Measurements from ENCODE around the gene LIN54. TPM values are rescaled to one million over a fixed set of nuclear protein-coding genes. Genes with fewer than 3 reads are reported as not detected.

Gene LIN54
- total and polyA plus RNA-seq, 2 of the 4 experiments (the other 2 are of a cell fraction) = 5.3 to 26.9 TPM

DNA sequence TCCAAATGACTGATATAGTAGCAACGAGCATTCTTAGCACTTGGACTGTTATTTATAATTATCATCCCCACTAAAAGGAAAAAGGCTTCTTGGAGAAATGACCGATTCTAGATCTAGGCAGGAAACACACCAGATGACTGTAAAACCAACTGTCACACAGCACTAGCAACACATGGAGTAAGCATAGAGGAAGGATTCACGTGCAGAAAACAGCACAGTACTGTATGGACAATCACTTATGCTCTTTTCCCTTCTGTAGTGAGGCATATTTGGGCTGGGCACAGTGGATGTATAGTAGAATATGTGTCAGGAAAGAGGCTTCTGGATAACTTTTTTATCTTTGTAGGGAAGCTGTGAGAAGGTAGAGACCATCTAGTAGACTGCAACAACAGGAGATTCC is 18.4 kb upstream of the LIN54 start:
- CTCF ChIA-PET = no interaction called here
- H4K91ac ChIP-seq (ENCODE audit: insufficient read depth, low read depth, low read length) = no peak overlapping the region
- in situ Hi-C loops (cut with MboI; ENCODE audit: low sequenced_read_pairs) (loop anchor here (25.0 kb wide), 1 partner anchor 592 kb away; the partner anchor contains the start of genes ENOPH1 and HNRNPDL), intact Hi-C loops (cut with micrococcal nuclease) (no loop called here), dilution Hi-C loops (cut with HindIII; ENCODE audit: low sequenced_read_pairs, unreplicated experiment) (no loop called here)
- H3K23ac ChIP-seq (ENCODE audit: low read depth, low read length) = no peak overlapping the region
- no peaks in the 10 kb centered on the region for H3K79me1 ChIP-seq (ENCODE audit: low read depth in 1 of 2, low read length in 2 of 2)
- no CpG with 5 or more reads among the region's 3 CpGs for WGBS, 2 experiments (ENCODE audit: extremely low coverage in 2 of 2, insufficient read length in 1 of 2)
- no peaks in the 10 kb centered on the region for H4K20me1 ChIP-seq (ENCODE audit: insufficient read depth, low read length)
- H3K4me1 ChIP-seq (ENCODE audit: control insufficient read depth, insufficient read depth, low read length) = no peaks in the 10 kb centered on the region
- ATAC-seq (ENCODE audit: low read depth) (no peak), DNase-seq (no peak)
- H3K27me3 ChIP-seq (ENCODE audit: control insufficient read depth, insufficient read depth, low read length) = peaks cover 6% of the 10 kb centered on the region
- H3K9me1 ChIP-seq (ENCODE audit: insufficient read depth, low read length) = no peaks in the 10 kb centered on the region
- no peak overlapping the region for H2AFZ ChIP-seq (replicated peaks; ENCODE audit: low read length, poor library complexity)
- no peak overlapping the region for H3K4ac ChIP-seq (ENCODE audit: low read depth, low read length)
- H3K36me3 ChIP-seq (ENCODE audit: control insufficient read depth, insufficient read depth, low read length) = no peaks in the 10 kb centered on the region
- peaks cover 12% of the 10 kb centered on the region for H3K9me3 ChIP-seq (ENCODE audit: control insufficient read depth, insufficient read depth, low read length)
- no peak overlapping the region for H3K18ac ChIP-seq (ENCODE audit: low read depth, low read length)
- no TSS peak for BruUV-seq (replicated peaks)
- POLR2A ChIA-PET (ENCODE audit: unreplicated experiment) = no interaction called here
- TF ChIP-seq CEBPB (IDR thresholded peaks at IDR 0.05; ENCODE audit: low read depth, low read length) = no peak
- no peak for TF ChIP-seq RAD21 (IDR thresholded peaks at IDR 0.05; ENCODE audit: low read length)
- no peak for TF ChIP-seq BHLHE40 (IDR thresholded peaks at IDR 0.05; ENCODE audit: low read depth, low read length)
- no peak for TF ChIP-seq RCOR1 (IDR thresholded peaks at IDR 0.05; ENCODE audit: insufficient replicate concordance, low read length)
- TF ChIP-seq MAZ (IDR thresholded peaks at IDR 0.05; ENCODE audit: borderline replicate concordance, low read depth, low read length) = no peak
- TF ChIP-seq, protein P1, sequence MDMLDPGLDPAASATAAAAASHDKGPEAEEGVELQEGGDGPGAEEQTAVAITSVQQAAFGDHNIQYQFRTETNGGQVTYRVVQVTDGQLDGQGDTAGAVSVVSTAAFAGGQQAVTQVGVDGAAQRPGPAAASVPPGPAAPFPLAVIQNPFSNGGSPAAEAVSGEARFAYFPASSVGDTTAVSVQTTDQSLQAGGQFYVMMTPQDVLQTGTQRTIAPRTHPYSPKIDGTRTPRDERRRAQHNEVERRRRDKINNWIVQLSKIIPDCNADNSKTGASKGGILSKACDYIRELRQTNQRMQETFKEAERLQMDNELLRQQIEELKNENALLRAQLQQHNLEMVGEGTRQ (IDR thresholded peaks at IDR 0.05; ENCODE audit: low read depth, low read length) = no peak
- TF ChIP-seq RFX5 (IDR thresholded peaks at IDR 0.05; ENCODE audit: low read depth, low read length) = no peak
- no peak for TF ChIP-seq MAFK (IDR thresholded peaks at IDR 0.05; ENCODE audit: low read depth, low read length)
- TF ChIP-seq ELK1 (IDR thresholded peaks at IDR 0.05; ENCODE audit: borderline replicate concordance, low read depth, low read length) = no peak
- TF ChIP-seq NFE2L2 (IDR thresholded peaks at IDR 0.05; ENCODE audit: low read depth, low read length) = no peak
- TF ChIP-seq CHD1 (IDR thresholded peaks at IDR 0.05; ENCODE audit: low read depth, low read length) = no peak
- TF ChIP-seq CTCF (conservative IDR thresholded peaks at IDR 0.05; ENCODE audit: low read depth, low read length) = no peak
- no peak for TF ChIP-seq SMC3 (IDR thresholded peaks at IDR 0.05; ENCODE audit: low read depth, low read length)
- no peak for TF ChIP-seq POLR2A (IDR thresholded peaks at IDR 0.05; ENCODE audit: low read depth, low read length)
- TF ChIP-seq MXI1 (IDR thresholded peaks at IDR 0.05; ENCODE audit: borderline replicate concordance, low read depth, low read length) = no peak
- TF ChIP-seq FOS (IDR thresholded peaks at IDR 0.05; ENCODE audit: low read depth, low read length) = no peak
- H2BK120ac ChIP-seq (ENCODE audit: low read depth, low read length) = no peak overlapping the region
- no peak overlapping the region for H3K9ac ChIP-seq (ENCODE audit: low read depth, low read length)
- no peak overlapping the region for H3K4me2 ChIP-seq (ENCODE audit: low read depth, low read length)
- H3K14ac ChIP-seq (replicated peaks; ENCODE audit: low read depth, low read length) = no peak overlapping the region
- H4K8ac ChIP-seq (ENCODE audit: low read depth in 2 of 2, low read length in 2 of 2) = no peak overlapping the region
- H3K27ac ChIP-seq (ENCODE audit: insufficient read depth, low read length) = no peak overlapping the region
- no peak overlapping the region for H3K4me3 ChIP-seq (ENCODE audit: insufficient read depth, low read depth, low read length)
- no peak overlapping the region for H2AK9ac ChIP-seq (replicated peaks; ENCODE audit: low read depth, low read length, poor library complexity)
- H2BK15ac ChIP-seq (ENCODE audit: low read depth, low read length) = no peak overlapping the region
- H3K56ac ChIP-seq (ENCODE audit: extremely low read depth, insufficient read depth, low read length) = no peak overlapping the region
- no peak overlapping the region for H2AK5ac ChIP-seq (ENCODE audit: low read depth, low read length)
- H2BK20ac ChIP-seq (ENCODE audit: low read depth, low read length) = no peak overlapping the region
- H2BK5ac ChIP-seq (ENCODE audit: low read depth, low read length, poor library complexity, severe bottlenecking) = no peak overlapping the region
- no peak overlapping the region for H4K5ac ChIP-seq (ENCODE audit: low read depth, low read length)

All from IMR-90 (cell line).